Liver (tissue), 9 donors: Measurements from ENCODE around the gene TRIP13. TPM values are rescaled to one million over a fixed set of nuclear protein-coding genes. Genes with fewer than 3 reads are reported as not detected.

ENCODE experiments used
- DNase-seq: peaks from one replicate; pipeline ENCODE4 v3.0.0-alpha.2; 2017; ENCODE audit warnings: low spot score
- H3K27ac ChIP-seq, 2 donors: one replicate each; pipeline ENCODE4 v1.7.0; 2013; ENCODE audit warnings: inconsistent platforms in 2 of 2, low read length in 2 of 2, control low read depth in 1 of 2, low read depth in 1 of 2, mild to moderate bottlenecking in 1 of 2
- H3K27me3 ChIP-seq, 4 donors: one replicate each; pipeline versions ENCODE4 v1.6.1 to v1.7.0; 2013; ENCODE audit warnings: low read length in 3 of 4, inconsistent platforms in 1 of 4, mild to moderate bottlenecking in 1 of 4, moderate library complexity in 1 of 4; ENCODE audit not compliant: control insufficient read depth in 4 of 4, insufficient read depth in 4 of 4
- H3K36me3 ChIP-seq, 4 donors: one replicate each; pipeline versions ENCODE4 v1.6.1 to v1.7.0; 2013; ENCODE audit warnings: low read length in 3 of 4, mild to moderate bottlenecking in 3 of 4, low read depth in 1 of 4, moderate library complexity in 1 of 4; ENCODE audit not compliant: control insufficient read depth in 4 of 4, insufficient read depth in 3 of 4
- H3K4me1 ChIP-seq, 4 donors: one replicate each; pipeline versions ENCODE4 v1.6.1 to v1.7.0; 2013; ENCODE audit warnings: low read length in 3 of 4, mild to moderate bottlenecking in 3 of 4, moderate library complexity in 1 of 4; ENCODE audit not compliant: control insufficient read depth in 4 of 4, insufficient read depth in 4 of 4
- H3K4me3 ChIP-seq, 3 donors: one replicate each; pipeline versions ENCODE4 v1.6.1 to v1.7.0; 2013; ENCODE audit warnings: low read length in 3 of 3, control low read depth in 1 of 3, low read depth in 1 of 3, mild to moderate bottlenecking in 1 of 3
- H3K9ac ChIP-seq, 2 donors: one replicate each; pipeline ENCODE4 v1.7.0; 2013; ENCODE audit warnings: low read length in 2 of 2, mild to moderate bottlenecking in 2 of 2, moderate library complexity in 2 of 2, control low read depth in 1 of 2, low read depth in 1 of 2
- H3K9me3 ChIP-seq, 4 donors: one replicate each; pipeline versions ENCODE4 v1.6.1 to v1.7.0; 2013; ENCODE audit warnings: low read length in 3 of 4; ENCODE audit not compliant: control insufficient read depth in 4 of 4
- FOXA1 ChIP-seq: IDR thresholded peaks from 2 replicates; pipeline ENCODE4 v1.6.1; 2016; ENCODE audit warnings: antibody characterized with exemption
- FOXA2 ChIP-seq: IDR thresholded peaks from 2 replicates; pipeline ENCODE4 v1.6.1; 2016; ENCODE audit warnings: antibody characterized with exemption
- GABPA ChIP-seq, 2 donors: IDR thresholded peaks in 1 of 2; conservative IDR thresholded peaks in 1 of 2; 2 replicates each; pipeline ENCODE4 v1.6.1; 2016; ENCODE audit warnings: antibody characterized with exemption in 2 of 2, mild to moderate bottlenecking in 1 of 2, moderate library complexity in 1 of 2
- HNF4G ChIP-seq: IDR thresholded peaks from 2 replicates; pipeline ENCODE4 v1.6.1; 2016; ENCODE audit warnings: antibody characterized with exemption
- JUND ChIP-seq, 2 donors: IDR thresholded peaks; 2 replicates each; pipeline ENCODE4 v1.6.1; 2016; ENCODE audit warnings: antibody characterized with exemption in 2 of 2
- RAD21 ChIP-seq, 2 donors: IDR thresholded peaks; 2 replicates each; pipeline ENCODE4 v1.6.1; 2016; ENCODE audit warnings: antibody characterized with exemption in 2 of 2, mild to moderate bottlenecking in 2 of 2
- SP1 ChIP-seq: IDR thresholded peaks from 2 replicates; pipeline ENCODE4 v1.6.1; 2018; ENCODE audit warnings: antibody characterized with exemption, mild to moderate bottlenecking
- YY1 ChIP-seq: IDR thresholded peaks from 2 replicates; pipeline ENCODE4 v1.6.1; 2016; ENCODE audit warnings: antibody characterized with exemption, mild to moderate bottlenecking
- WGBS: extraction: QIAGEN DNeasy Blood & Tissue Kit; methylation state at CpG from one replicate; pipeline ENCODE4 v1.1.7; 2013; 5-methylcytosine and 5-hydroxymethylcytosine counted together
- polyA plus RNA-seq, 2 donors: library from polyadenylated mRNA; stranded (reverse) in 1 of 2; unstranded in 1 of 2; fragments of 200-250 nt in 1 of 2; fragments of >200 nt in 1 of 2; fragmentation: Nextera tagmentation in 1 of 2; extraction: Ambion mirVana in 1 of 2; gene quantifications; one replicate each; pipeline versions ENCODE4 v1.2.1 to v1.2.3, GENCODE V29; 2013 to 2015
- total RNA-seq, 2 donors: library from RNA; depleted of rRNA; stranded (reverse); fragments of >200 nt; gene quantifications; one replicate each; pipeline ENCODE4 v1.2.3, GENCODE V29; 2014
- TF ChIP-seq, protein P1 (sequence below): IDR thresholded peaks from 2 replicates; pipeline ENCODE4 v1.6.1; 2016; ENCODE audit warnings: antibody characterized with exemption
- TF ChIP-seq, protein P2 (sequence below): IDR thresholded peaks from 2 replicates; pipeline ENCODE4 v1.6.1; 2016; ENCODE audit warnings: antibody characterized with exemption, mild to moderate bottlenecking
- TF ChIP-seq, protein P3 (sequence below): fragments of 150-350 bp; IDR thresholded peaks from 2 replicates; pipeline ENCODE4 v1.5.1; 2017; ENCODE audit warnings: improper control_type of control experiment, low read depth, low read length; ENCODE audit not compliant: missing input control
- donor health status: healthy.
- donor health status: healthy.
- donor health status: healthy.
- donor health status: healthy.
- donor health status: healthy.

Gene TRIP13
- total and polyA plus RNA-seq, 4 donors = 0.42 to 12.4 (median 0.84) TPM

DNA sequence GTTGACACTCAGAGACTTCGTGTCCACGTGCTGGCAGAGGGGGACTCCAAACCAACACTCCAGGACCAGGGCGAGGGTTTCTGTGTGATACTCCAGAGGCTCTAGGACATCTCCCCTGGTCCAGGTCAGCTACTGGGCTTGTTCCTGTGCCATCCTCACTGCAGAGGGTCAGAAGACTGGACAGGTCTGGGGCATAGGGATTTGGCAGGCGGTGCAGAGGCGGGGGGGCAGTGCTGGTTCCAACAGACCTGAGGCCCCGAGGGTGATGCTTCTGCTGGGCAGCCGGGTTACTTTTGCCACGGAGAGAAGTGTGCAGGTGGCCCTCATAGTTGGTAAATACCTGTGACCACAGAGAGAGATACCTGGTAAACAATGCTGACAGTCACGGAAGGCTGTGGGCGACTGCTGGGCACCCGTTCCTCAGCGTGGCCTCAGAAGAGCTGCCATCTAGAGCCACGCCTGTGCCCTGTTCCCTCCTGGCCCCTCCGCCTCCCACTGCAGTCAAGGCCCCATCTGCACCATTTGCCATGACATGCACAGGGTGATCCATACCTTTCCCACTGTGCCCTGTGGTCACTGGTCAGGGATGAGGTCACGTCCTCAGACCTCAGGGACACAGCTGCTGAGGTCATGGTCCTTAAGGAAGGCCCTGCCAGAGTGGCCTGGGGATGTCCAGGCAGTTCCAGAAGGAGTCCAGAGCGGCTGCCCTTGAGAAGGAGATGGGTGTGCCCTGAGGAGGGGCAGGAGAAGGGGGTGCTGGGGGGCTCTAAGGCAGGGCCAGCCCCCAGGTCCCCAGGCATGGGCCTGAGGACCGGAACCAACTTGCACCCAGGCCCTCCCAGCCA, 30.0 kb downstream of the TRIP13 start:
- Histone ChIP-seq H3K36me3 (no peaks in the 10 kb centered on the region), H3K9me3 (no peaks in the 10 kb centered on the region), H3K4me1 (peaks cover 2 to 11% (median 8%) of the 10 kb centered on the region in 4 donors), H3K27ac (no peak overlapping the region), H3K27me3 (no peaks in the 10 kb centered on the region), H3K9ac (no peak overlapping the region), H3K4me3 (no peak overlapping the region)
- no peak for DNase-seq
- TF ChIP-seq FOXA1 (no peak), SP1 (no peak), YY1 (no peak), HNF4G (no peak), FOXA2 (no peak), GABPA (IDR thresholded peaks at IDR 0.05 in 1 of 2, conservative IDR thresholded peaks at IDR 0.05 in 1 of 2) (no peak), JUND (IDR thresholded peaks at IDR 0.05) (no peak)
- TF ChIP-seq, protein P1, sequence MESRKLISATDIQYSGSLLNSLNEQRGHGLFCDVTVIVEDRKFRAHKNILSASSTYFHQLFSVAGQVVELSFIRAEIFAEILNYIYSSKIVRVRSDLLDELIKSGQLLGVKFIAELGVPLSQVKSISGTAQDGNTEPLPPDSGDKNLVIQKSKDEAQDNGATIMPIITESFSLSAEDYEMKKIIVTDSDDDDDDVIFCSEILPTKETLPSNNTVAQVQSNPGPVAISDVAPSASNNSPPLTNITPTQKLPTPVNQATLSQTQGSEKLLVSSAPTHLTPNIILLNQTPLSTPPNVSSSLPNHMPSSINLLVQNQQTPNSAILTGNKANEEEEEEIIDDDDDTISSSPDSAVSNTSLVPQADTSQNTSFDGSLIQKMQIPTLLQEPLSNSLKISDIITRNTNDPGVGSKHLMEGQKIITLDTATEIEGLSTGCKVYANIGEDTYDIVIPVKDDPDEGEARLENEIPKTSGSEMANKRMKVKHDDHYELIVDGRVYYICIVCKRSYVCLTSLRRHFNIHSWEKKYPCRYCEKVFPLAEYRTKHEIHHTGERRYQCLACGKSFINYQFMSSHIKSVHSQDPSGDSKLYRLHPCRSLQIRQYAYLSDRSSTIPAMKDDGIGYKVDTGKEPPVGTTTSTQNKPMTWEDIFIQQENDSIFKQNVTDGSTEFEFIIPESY = no peak
- TF ChIP-seq, protein P2, sequence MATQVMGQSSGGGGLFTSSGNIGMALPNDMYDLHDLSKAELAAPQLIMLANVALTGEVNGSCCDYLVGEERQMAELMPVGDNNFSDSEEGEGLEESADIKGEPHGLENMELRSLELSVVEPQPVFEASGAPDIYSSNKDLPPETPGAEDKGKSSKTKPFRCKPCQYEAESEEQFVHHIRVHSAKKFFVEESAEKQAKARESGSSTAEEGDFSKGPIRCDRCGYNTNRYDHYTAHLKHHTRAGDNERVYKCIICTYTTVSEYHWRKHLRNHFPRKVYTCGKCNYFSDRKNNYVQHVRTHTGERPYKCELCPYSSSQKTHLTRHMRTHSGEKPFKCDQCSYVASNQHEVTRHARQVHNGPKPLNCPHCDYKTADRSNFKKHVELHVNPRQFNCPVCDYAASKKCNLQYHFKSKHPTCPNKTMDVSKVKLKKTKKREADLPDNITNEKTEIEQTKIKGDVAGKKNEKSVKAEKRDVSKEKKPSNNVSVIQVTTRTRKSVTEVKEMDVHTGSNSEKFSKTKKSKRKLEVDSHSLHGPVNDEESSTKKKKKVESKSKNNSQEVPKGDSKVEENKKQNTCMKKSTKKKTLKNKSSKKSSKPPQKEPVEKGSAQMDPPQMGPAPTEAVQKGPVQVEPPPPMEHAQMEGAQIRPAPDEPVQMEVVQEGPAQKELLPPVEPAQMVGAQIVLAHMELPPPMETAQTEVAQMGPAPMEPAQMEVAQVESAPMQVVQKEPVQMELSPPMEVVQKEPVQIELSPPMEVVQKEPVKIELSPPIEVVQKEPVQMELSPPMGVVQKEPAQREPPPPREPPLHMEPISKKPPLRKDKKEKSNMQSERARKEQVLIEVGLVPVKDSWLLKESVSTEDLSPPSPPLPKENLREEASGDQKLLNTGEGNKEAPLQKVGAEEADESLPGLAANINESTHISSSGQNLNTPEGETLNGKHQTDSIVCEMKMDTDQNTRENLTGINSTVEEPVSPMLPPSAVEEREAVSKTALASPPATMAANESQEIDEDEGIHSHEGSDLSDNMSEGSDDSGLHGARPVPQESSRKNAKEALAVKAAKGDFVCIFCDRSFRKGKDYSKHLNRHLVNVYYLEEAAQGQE = no peak
- 92% methylated on average over 17 of the region's 17 CpGs for WGBS

DNA sequence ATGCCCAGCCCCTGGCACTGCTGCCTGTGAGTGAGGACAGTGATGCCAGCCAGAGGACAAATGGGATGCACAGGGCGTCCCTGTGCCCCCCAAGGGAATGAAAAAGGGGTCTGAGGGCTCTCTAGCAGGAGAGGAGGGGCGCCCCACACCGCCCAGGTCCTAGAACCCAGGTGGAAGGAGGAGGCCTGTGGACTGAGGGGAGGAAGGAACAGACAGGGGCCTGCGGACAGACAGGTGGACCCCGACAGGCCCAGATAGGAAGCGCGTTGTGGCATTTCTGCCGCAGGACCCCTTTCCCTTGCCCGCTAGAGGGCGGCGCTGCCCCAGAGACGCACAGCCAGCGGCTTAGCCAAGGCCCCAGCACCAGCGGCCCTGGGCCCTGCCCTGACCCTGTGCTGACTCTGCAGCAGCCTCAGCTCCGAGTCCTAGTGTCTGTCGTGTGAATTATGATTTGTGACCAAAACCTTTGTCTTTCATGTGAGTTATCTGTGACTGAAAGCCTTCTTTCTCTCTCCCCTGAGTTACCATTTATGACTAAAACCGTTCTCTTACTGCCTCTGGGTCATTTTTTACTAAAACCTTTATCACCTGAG, 30.7 kb downstream of the TRIP13 start:
- Histone ChIP-seq H3K36me3 (no peaks in the 10 kb centered on the region), H3K4me1 (peaks cover 2 to 11% (median 8%) of the 10 kb centered on the region in 4 donors), H3K9ac (no peak overlapping the region), H3K4me3 (no peak overlapping the region), H3K9me3 (no peaks in the 10 kb centered on the region), H3K27ac (no peak overlapping the region), H3K27me3 (no peaks in the 10 kb centered on the region)
- 26% methylated on average over 17 of the region's 17 CpGs for WGBS
- peak; percentile 80 for DNase-seq
- TF ChIP-seq JUND (IDR thresholded peaks at IDR 0.05) (no peak), RAD21 (IDR thresholded peaks at IDR 0.05) (peak; percentile 91 to 98)
- TF ChIP-seq, protein P3, sequence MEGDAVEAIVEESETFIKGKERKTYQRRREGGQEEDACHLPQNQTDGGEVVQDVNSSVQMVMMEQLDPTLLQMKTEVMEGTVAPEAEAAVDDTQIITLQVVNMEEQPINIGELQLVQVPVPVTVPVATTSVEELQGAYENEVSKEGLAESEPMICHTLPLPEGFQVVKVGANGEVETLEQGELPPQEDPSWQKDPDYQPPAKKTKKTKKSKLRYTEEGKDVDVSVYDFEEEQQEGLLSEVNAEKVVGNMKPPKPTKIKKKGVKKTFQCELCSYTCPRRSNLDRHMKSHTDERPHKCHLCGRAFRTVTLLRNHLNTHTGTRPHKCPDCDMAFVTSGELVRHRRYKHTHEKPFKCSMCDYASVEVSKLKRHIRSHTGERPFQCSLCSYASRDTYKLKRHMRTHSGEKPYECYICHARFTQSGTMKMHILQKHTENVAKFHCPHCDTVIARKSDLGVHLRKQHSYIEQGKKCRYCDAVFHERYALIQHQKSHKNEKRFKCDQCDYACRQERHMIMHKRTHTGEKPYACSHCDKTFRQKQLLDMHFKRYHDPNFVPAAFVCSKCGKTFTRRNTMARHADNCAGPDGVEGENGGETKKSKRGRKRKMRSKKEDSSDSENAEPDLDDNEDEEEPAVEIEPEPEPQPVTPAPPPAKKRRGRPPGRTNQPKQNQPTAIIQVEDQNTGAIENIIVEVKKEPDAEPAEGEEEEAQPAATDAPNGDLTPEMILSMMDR = peak; percentile 85
